OCI-LY1 (cell line): Measurements from ENCODE around the gene SPARC.

ENCODE experiments used
- H2AFZ ChIP-seq: fragments of 200-600 bp; sonication (generic), shearing (Covaris generic); 2 replicates; pipeline ENCODE4 v1.6.0; 2014; ENCODE audit warnings: antibody characterized with exemption, mild to moderate bottlenecking, low read length
- H3F3A ChIP-seq: fragments of 200-600 bp; sonication (generic), shearing (Covaris generic); 2 replicates; pipeline ENCODE4 v1.6.0; 2014; ENCODE audit warnings: mild to moderate bottlenecking, antibody characterized with exemption, low read length, moderate library complexity; ENCODE audit not compliant: insufficient read depth
- H3K27ac ChIP-seq: fragments of 200-600 bp; sonication (generic); 2 replicates; pipeline ENCODE4 v1.5.1; 2014; ENCODE audit warnings: low read length, mixed run types, mild to moderate bottlenecking, low read depth; ENCODE audit not compliant: poor library complexity, severe bottlenecking
- H3K27me3 ChIP-seq: fragments of 200-600 bp; sonication (generic); 2 replicates; pipeline ENCODE4 v1.6.0; 2014; ENCODE audit warnings: antibody characterized with exemption, mild to moderate bottlenecking, low read length, moderate library complexity; ENCODE audit not compliant: insufficient read depth
- H3K36me3 ChIP-seq: fragments of 200-600 bp; sonication (generic); 2 replicates; pipeline ENCODE4 v1.6.1; 2014; ENCODE audit warnings: mild to moderate bottlenecking, antibody characterized with exemption, low read length, moderate library complexity, mixed read lengths; ENCODE audit not compliant: insufficient read depth
- H3K4me1 ChIP-seq: fragments of 200-600 bp; sonication (generic); 2 replicates; pipeline ENCODE4 v1.5.1; 2014; ENCODE audit warnings: mild to moderate bottlenecking, low read length, moderate library complexity; ENCODE audit not compliant: insufficient read depth, severe bottlenecking
- H3K4me2 ChIP-seq: fragments of 200-600 bp; sonication (generic), shearing (Covaris generic); 2 replicates; pipeline ENCODE4 v1.6.1; 2014; ENCODE audit warnings: low read length
- H3K4me3 ChIP-seq: fragments of 200-600 bp; sonication (generic); 2 replicates; pipeline ENCODE4 v1.5.1; 2014; ENCODE audit warnings: low read length, low read depth, mild to moderate bottlenecking, mixed read lengths; ENCODE audit not compliant: poor library complexity, severe bottlenecking
- H3K79me2 ChIP-seq: fragments of 200-600 bp; shearing (Covaris generic); 2 replicates; pipeline ENCODE4 v1.6.1; 2016; ENCODE audit warnings: mixed run types, low read length, mixed read lengths; ENCODE audit not compliant: insufficient read depth
- H3K9ac ChIP-seq: fragments of 200-600 bp; sonication (generic), shearing (Covaris generic); 2 replicates; pipeline ENCODE4 v1.6.1; 2014; ENCODE audit warnings: mild to moderate bottlenecking, low read length, mixed read lengths
- H3K9me2 ChIP-seq: fragments of 200-600 bp; sonication (generic), shearing (Covaris generic); 2 replicates; pipeline ENCODE4 v1.6.1; 2014; ENCODE audit warnings: low read depth, mild to moderate bottlenecking, low read length, mixed read lengths
- H3K9me3 ChIP-seq: fragments of 200-600 bp; shearing (Covaris generic); 2 replicates; pipeline ENCODE4 v1.6.1; 2014; ENCODE audit warnings: low read length, mixed read lengths
- H4K20me1 ChIP-seq: fragments of 200-600 bp; sonication (generic), shearing (Covaris generic); 2 replicates; pipeline ENCODE4 v1.6.0; 2016; ENCODE audit warnings: mild to moderate bottlenecking, low read length; ENCODE audit not compliant: insufficient read depth
- CTCF ChIP-seq: fragments of 200-600 bp; sonication (generic), shearing (Covaris generic); IDR thresholded peaks from 2 replicates; pipeline ENCODE4 v1.5.1; 2017; ENCODE audit warnings: mild to moderate bottlenecking, antibody characterized with exemption, low read length, moderate library complexity, mixed read lengths
- EZH2 ChIP-seq: fragments of 200-600 bp; sonication (generic), shearing (Covaris generic); IDR thresholded peaks from 2 replicates; pipeline ENCODE4 v1.8.0; 2017; ENCODE audit warnings: borderline replicate concordance, mixed run types, mild to moderate bottlenecking, antibody characterized with exemption, low read length, moderate library complexity, mixed read lengths

Gene SPARC

DNA sequence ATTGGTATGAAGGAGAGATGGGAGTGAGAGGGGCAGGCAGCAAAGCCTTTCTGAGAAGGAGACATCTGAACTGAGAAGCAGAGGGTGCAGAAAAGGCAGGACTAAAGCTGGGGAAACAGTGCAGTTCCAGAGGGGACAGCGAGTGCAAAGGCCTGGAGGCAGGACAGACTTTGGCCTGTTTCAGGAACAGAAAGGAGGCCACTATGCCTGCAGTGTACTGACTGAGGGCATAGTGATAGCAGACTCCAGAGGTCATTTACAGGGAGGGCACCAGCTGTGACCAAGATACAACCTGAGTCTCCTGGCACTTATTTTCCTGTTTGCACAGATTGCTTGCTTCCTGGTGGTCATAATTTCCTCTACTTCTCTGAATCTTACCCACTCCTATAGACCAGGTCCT is 29.6 kb downstream of the SPARC start:
- Histone ChIP-seq H3K79me2 (no peaks in the 10 kb centered on the region), H3K9me2 (no peaks in the 10 kb centered on the region), H3K9me3 (no peaks in the 10 kb centered on the region), H3K36me3 (no peaks in the 10 kb centered on the region), H4K20me1 (no peaks in the 10 kb centered on the region), H3K9ac (no peak overlapping the region), H3F3A (no peaks in the 10 kb centered on the region), H3K4me2 (no peak overlapping the region), H3K27me3 (no peaks in the 10 kb centered on the region), H2AFZ (no peak overlapping the region), H3K27ac (no peak overlapping the region), H3K4me1 (no peaks in the 10 kb centered on the region), H3K4me3 (no peak overlapping the region)
- TF ChIP-seq EZH2 = no peak
- no peak for TF ChIP-seq CTCF

- Histone ChIP-seq H2AFZ (no peak overlapping the region), H3K4me2 (no peak overlapping the region), H3K9me3 (no peaks in the 10 kb centered on the region), H3K79me2 (no peaks in the 10 kb centered on the region), H3K9me2 (no peaks in the 10 kb centered on the region), H4K20me1 (no peaks in the 10 kb centered on the region), H3K4me3 (no peak overlapping the region), H3K27me3 (no peaks in the 10 kb centered on the region), H3K36me3 (no peaks in the 10 kb centered on the region), H3F3A (no peaks in the 10 kb centered on the region), H3K27ac (no peak overlapping the region), H3K4me1 (no peaks in the 10 kb centered on the region), H3K9ac (no peak overlapping the region)
- no peak for TF ChIP-seq EZH2
- TF ChIP-seq CTCF = no peak
These were observed 30.4 kb downstream of the SPARC start for GRCh38 chr5:151656311-151656710.

DNA sequence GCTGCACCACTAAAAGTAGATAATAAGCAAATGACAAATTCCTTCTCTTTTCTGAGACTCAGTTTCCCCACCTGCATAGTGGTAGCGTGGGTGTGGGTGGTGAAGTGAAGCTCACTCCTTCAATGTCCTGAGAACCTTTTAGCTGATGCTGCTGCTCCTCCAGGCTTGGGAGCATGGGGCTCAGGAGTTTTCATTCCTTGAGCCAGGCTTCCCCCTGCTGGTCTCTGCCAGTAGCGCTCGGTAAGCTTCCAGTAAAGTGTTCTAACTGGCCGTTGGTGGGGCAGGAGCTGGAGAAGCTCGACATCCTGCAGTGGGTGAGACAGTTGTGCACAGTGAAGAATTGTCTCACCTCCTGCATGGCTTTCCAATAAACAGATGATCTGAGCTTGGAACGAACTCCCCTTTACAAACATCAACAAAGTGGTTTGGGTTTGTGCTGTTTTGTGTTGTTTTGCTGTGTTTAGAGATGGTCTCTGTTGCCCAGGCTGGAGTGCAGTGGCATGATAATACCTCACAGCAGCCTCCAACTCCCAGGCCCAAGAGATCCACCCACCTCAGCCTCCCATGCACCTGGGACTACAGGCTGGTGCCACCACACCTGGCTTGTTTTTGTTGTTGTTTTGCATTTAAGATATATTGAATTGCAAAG is 34.6 kb downstream of the SPARC start:
- no peaks in the 10 kb centered on the region for H4K20me1 ChIP-seq
- no peaks in the 10 kb centered on the region for H3K4me1 ChIP-seq
- H3K36me3 ChIP-seq = no peaks in the 10 kb centered on the region
- no peaks in the 10 kb centered on the region for H3K9me3 ChIP-seq
- no peaks in the 10 kb centered on the region for H3K27me3 ChIP-seq
- H3K9ac ChIP-seq = no peak overlapping the region
- H3K79me2 ChIP-seq = no peaks in the 10 kb centered on the region
- TF ChIP-seq EZH2 (no peak), CTCF (peak; percentile 77)
- H3K4me2 ChIP-seq = no peak overlapping the region
- no peak overlapping the region for H3K27ac ChIP-seq
- no peaks in the 10 kb centered on the region for H3K9me2 ChIP-seq
- H3K4me3 ChIP-seq = no peak overlapping the region
- H2AFZ ChIP-seq = no peak overlapping the region
- H3F3A ChIP-seq = no peaks in the 10 kb centered on the region
